Heart left ventricle (tissue), 13 donors: ENCODE measurements around the gene RNF43.

Experiments
- POLR2A ChIP-seq, 2 donors: fragments of 450-650 bp; IDR thresholded peaks; one replicate each; pipeline ENCODE4 v1.6.1; 2017; ENCODE audit warnings: antibody characterized with exemption in 2 of 2, mild to moderate bottlenecking in 2 of 2, moderate library complexity in 2 of 2
- TF ChIP-seq, protein P1 (sequence below), 12 donors: fragments of 200-600 bp; sonication (generic) in 4 of 12; IDR thresholded peaks; one replicate each; pipeline versions ENCODE4 v1.5.0 to v1.8.0; 2018 to 2022; ENCODE audit warnings: antibody characterized with exemption in 12 of 12, mild to moderate bottlenecking in 5 of 12
- donor health status: ischemic (EF 13 %, LVEDD 7.1; RV severe dilation, severe dysfunction).
- donor health status: DM: no; HTN: yes; CAD: no.
- donor health status: DM: no; HTN: no; CAD: no.
- donor health status: ischemic (EF 25% LVEDD 6.9; RV normal size, moderate dysfunction).
- donor health status: ischemic (EF 25% LVEDD 5.7; RV mildly dilated, moderate dysfunction).
- donor health status: ischemic (EF 35%, LVEDD 5.7; RV mildly dilated, moderate dysfunction).
- donor health status: nonischemic (EF 11% LVEDD 7.7; RV severe dilation, severe dysfunction).
- donor health status: DM: yes; HTN: yes; CAD: no.
- donor health status: PGD.
- donor health status: ischemic (EF 29% LVEDD 5.4; RV normal size, mild dysfunction).
- donor health status: nonischemic (EF 23%, LVEDD 6.1; RV moderate dilation, normal function).

DNA sequence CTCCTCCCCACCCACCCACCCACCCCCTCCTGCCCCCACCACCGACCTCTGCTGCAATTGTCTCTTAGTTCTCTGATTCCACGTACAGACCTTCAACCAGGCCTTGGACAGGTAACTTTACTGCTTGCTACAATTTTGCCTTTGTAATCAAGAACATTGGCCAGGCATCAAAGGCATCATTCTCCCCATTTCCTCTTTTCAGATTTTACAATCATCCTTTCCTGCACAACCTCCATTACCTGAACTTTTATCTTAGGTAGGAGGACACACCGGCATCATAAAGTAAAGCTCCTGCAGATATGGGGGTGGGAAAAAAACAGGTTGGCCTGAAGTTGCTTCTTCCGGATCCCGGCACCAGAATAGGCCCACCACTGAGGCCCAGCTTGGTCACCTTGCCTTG lies 39.7 kb downstream of the RNF43 start:
- TF ChIP-seq, protein P1, sequence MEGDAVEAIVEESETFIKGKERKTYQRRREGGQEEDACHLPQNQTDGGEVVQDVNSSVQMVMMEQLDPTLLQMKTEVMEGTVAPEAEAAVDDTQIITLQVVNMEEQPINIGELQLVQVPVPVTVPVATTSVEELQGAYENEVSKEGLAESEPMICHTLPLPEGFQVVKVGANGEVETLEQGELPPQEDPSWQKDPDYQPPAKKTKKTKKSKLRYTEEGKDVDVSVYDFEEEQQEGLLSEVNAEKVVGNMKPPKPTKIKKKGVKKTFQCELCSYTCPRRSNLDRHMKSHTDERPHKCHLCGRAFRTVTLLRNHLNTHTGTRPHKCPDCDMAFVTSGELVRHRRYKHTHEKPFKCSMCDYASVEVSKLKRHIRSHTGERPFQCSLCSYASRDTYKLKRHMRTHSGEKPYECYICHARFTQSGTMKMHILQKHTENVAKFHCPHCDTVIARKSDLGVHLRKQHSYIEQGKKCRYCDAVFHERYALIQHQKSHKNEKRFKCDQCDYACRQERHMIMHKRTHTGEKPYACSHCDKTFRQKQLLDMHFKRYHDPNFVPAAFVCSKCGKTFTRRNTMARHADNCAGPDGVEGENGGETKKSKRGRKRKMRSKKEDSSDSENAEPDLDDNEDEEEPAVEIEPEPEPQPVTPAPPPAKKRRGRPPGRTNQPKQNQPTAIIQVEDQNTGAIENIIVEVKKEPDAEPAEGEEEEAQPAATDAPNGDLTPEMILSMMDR (IDR thresholded peaks at IDR 0.05): no peak
- no peak for TF ChIP-seq POLR2A (IDR thresholded peaks at IDR 0.05)
